Activated CD8-positive, alpha-beta memory T cell treated with anti-CD3 and anti-CD28 coated beads for 24 hours (primary cell): ENCODE results near the gene TAGLN2.
"Not testable (repeated sequence)": the region's sequence is repeated elsewhere in the genome, so short reads cannot be mapped to it uniquely, and the experiment has no call there.

ENCODE experiments used
- DNase-seq: peaks from one replicate; pipeline ENCODE4 v3.0.0-alpha.2; 2020

Gene TAGLN2

GRCh38 chr1:159921251-159921650 is 4.1 kb downstream of the TAGLN2 start:
- no peak for DNase-seq

- no peak for DNase-seq
Measured at GRCh38 chr1:159920651-159921050, 4.7 kb downstream of the TAGLN2 start.

- no peak for DNase-seq
Measured at GRCh38 chr1:159920202-159920601, 5.1 kb downstream of the TAGLN2 start.

- no peak for DNase-seq
Measured at GRCh38 chr1:159919236-159919865, 6.0 kb downstream of the TAGLN2 start.

- no peak for DNase-seq
Measured at GRCh38 chr1:159918352-159919200, 6.7 kb downstream of the TAGLN2 start.

GRCh38 chr1:159917533-159918351 is 7.6 kb downstream of the TAGLN2 start:
- no peak for DNase-seq

- no peak for DNase-seq
Measured at GRCh38 chr1:159916242-159917051, 8.9 kb downstream of the TAGLN2 start.

- DNase-seq = no peak
Measured at GRCh38 chr1:159915571-159916241, 9.6 kb downstream of the TAGLN2 start.

- no peak for DNase-seq
Measured at GRCh38 chr1:159914252-159915018, 10.9 kb downstream of the TAGLN2 start.

GRCh38 chr1:159913451-159914192 is 11.7 kb downstream of the TAGLN2 start:
- no peak for DNase-seq

- no peak for DNase-seq
Measured at GRCh38 chr1:159911326-159912070, 13.8 kb downstream of the TAGLN2 start.

GRCh38 chr1:159908031-159908940 is 17.0 kb downstream of the TAGLN2 start:
- no peak for DNase-seq

GRCh38 chr1:159906960-159907359 is 18.3 kb downstream of the TAGLN2 start:
- DNase-seq = no peak

- not testable (repeated sequence) for DNase-seq
Measured at GRCh38 chr1:159904036-159904435, 21.3 kb downstream of the TAGLN2 start.

GRCh38 chr1:159902541-159902940 is 22.8 kb downstream of the TAGLN2 start:
- no peak for DNase-seq

- no peak for DNase-seq
Measured at GRCh38 chr1:159900755-159901360, 24.4 kb downstream of the TAGLN2 start.

- no peak for DNase-seq
Measured at GRCh38 chr1:159900086-159900680, 25.1 kb downstream of the TAGLN2 start, which contains the start of gene CFAP45. CFAP45 (minus strand) TSS chr1:159900165; CDS start chr1:159900098, 67 bp downstream.

- not testable (repeated sequence) for DNase-seq
Measured at GRCh38 chr1:159899634-159900033, 25.7 kb downstream of the TAGLN2 start.
